Measurements from ENCODE around the gene RIIAD1.
"Not testable (repeated sequence)": the region's sequence is repeated elsewhere in the genome, so short reads cannot be mapped to it uniquely, and the experiment has no call there.

RIIAD1 gene

GRCh38 chr1:151737026-151737425 lies 15.7 kb downstream of the RIIAD1 start:
- DNase-seq (ENCODE audit: low read depth): no peak

GRCh38 chr1:151737479-151737878 lies 16.2 kb downstream of the RIIAD1 start:
- DNase-seq (ENCODE audit: low read depth): no peak

GRCh38 chr1:151739590-151740355 lies 18.5 kb downstream of the RIIAD1 start:
- no peak for DNase-seq (ENCODE audit: low read depth)

- no peak for DNase-seq (ENCODE audit: low read depth)
Observed at GRCh38 chr1:151741516-151741915, 20.2 kb downstream of the RIIAD1 start.

- no peak for DNase-seq (ENCODE audit: low read depth)
Observed at GRCh38 chr1:151756291-151756690, 35.0 kb downstream of the RIIAD1 start.

- DNase-seq (ENCODE audit: low read depth): no peak
Observed at GRCh38 chr1:151759241-151759640, 37.9 kb downstream of the RIIAD1 start.

- no peak for DNase-seq (ENCODE audit: low read depth)
Observed at GRCh38 chr1:151760597-151761385, 39.5 kb downstream of the RIIAD1 start.

GRCh38 chr1:151762941-151763921 lies 41.9 kb downstream of the RIIAD1 start, which contains the start of gene MRPL9:
Gene MRPL9, minus strand, starts transcription at chr1:151763496. Its CDS starts 17 bp downstream, at chr1:151763479.
- DNase-seq (ENCODE audit: low read depth): peak; percentile 68

GRCh38 chr1:151763990-151764389 lies 42.7 kb downstream of the RIIAD1 start:
- DNase-seq (ENCODE audit: low read depth): no peak

- not testable (repeated sequence) for DNase-seq (ENCODE audit: low read depth)
Observed at GRCh38 chr1:151768351-151769066, 47.2 kb downstream of the RIIAD1 start.

- not testable (repeated sequence) for DNase-seq (ENCODE audit: low read depth)
Observed at GRCh38 chr1:151769270-151769669, 47.9 kb downstream of the RIIAD1 start.

GRCh38 chr1:151773702-151774101 lies 52.4 kb downstream of the RIIAD1 start:
- no peak for DNase-seq (ENCODE audit: low read depth)

- no peak for DNase-seq (ENCODE audit: low read depth)
Observed at GRCh38 chr1:151774256-151774922, 53.1 kb downstream of the RIIAD1 start.

- DNase-seq (ENCODE audit: low read depth): no peak
Observed at GRCh38 chr1:151775894-151776664, 54.8 kb downstream of the RIIAD1 start.

GRCh38 chr1:151776665-151777062 lies 55.3 kb downstream of the RIIAD1 start:
- no peak for DNase-seq (ENCODE audit: low read depth)

GRCh38 chr1:151777317-151777716 lies 56.0 kb downstream of the RIIAD1 start:
- no peak for DNase-seq (ENCODE audit: low read depth)

Data from stimulated activated CD8-positive, alpha-beta memory T cell treated with anti-CD3 and anti-CD28 coated beads, Interleukin-15, amount 100 ng/mL, for 1 hour (primary cell).